ENCODE results near the gene UBTFL1. TPM values are rescaled to one million over a fixed set of nuclear protein-coding genes. Genes with fewer than 3 reads are reported as not detected.

UBTFL1 gene
- total RNA-seq, 2 experiments from 2014 or later = not detected

DNA sequence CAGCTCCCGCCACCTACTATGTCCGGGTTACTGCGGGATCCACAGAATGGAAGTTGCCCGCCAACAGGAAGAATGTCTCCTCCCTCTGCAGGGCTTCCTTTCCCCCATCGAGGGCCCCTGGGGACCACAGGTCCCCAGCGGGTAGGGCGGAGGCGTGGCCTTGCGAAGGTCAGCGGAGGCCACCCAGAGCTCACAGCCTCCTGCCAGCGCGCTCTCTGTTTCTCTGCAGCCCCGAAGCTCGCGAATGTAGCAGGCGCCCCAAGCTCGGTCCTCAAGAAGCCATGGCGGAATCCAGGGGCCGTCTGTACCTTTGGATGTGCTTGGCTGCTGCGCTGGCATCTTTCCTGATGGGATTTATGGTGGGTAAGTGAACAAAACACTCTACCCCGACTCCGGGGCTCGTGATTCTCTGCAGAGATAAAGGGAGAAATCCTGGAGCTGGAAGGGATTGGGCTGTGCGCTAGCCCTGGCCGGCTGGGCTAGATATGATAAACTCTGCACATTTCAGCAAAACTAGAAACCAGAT is 48.8 kb downstream of the UBTFL1 start, which contains the start of gene NAALAD2:
TSS of gene NAALAD2 (plus strand) at position 186 of the 526 bp plus-strand sequence. CDS start at position 282, 96 bp downstream.
- H3K27me3 Mint-ChIP-seq = peaks cover 47% of the 10 kb centered on the region
- POLR2A ChIA-PET = no interaction called here
- CTCF ChIA-PET = no interaction called here

DNA sequence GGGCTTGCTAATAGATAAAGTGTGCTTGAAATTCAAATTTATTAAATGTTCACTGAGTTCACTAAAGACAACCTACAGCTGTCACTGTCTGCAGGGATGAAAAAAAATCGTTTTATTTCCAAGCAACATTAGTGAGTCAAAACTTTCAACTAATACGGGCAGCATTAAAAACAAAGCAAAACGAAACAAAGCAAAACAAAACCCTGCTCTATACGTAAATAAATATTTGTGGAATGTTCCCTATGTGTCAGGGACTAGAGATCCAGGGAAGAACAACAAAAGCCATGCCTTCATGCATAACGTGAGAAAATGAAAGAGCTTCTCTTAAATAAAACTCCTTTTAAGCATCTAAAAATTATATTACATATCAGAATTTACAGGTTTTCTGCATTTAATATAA is 49.3 kb downstream of the UBTFL1 start:
- Mint-ChIP-seq H3K4me1 (peaks cover 11% of the 10 kb centered on the region), H3K27me3 (peaks cover 46% of the 10 kb centered on the region), H3K36me3 (ENCODE audit: low read depth) (peaks cover 2% of the 10 kb centered on the region), H3K9me3 (no peaks in the 10 kb centered on the region), H3K4me3 (peak overlapping the region; percentile 19), H3K27ac (no peak overlapping the region)
- ChIA-PET CTCF (no interaction called here), POLR2A (no interaction called here)
- no peak for DNase-seq

More for the DNA sequence above, 48.8 kb downstream of the UBTFL1 start, which contains the start of gene NAALAD2:
- Mint-ChIP-seq H3K4me3 (peak within 1 kb of the TSS; percentile 19), H3K27ac (no peak within 1 kb of the TSS), H3K36me3 (ENCODE audit: low read depth) (peaks cover 2% of the 10 kb centered on the region), H3K9me3 (no peaks in the 10 kb centered on the region), H3K4me1 (peaks cover 11% of the 10 kb centered on the region)
- no peak for DNase-seq

Other genes starting within 250 kb of the UBTFL1 start
- not detected for gene TRIM64B, start 207.5 kb upstream of the UBTFL1 start, total RNA-seq
- not detected for gene TRIM49D1, start 163.7 kb upstream of the UBTFL1 start, total RNA-seq
- gene TRIM49D2, start 161.9 kb upstream of the UBTFL1 start, total RNA-seq = not detected
- gene TRIM64, start 119.9 kb upstream of the UBTFL1 start, total RNA-seq = not detected
- not detected for gene TRIM49C, start 54.8 kb upstream of the UBTFL1 start, total RNA-seq
- not detected for gene NAALAD2, start 48.7 kb downstream of the UBTFL1 start, total RNA-seq
- 10 to 100 TPM; 47.1 to 50.7 TPM for gene CHORDC1, start 137.1 kb downstream of the UBTFL1 start, total RNA-seq

Data from activated CD4-positive, alpha-beta memory T cell treated with anti-CD3 and anti-CD28 coated beads, Interleukin-2, amount 10 ng/mL, durations not matched to agents 7 days and 5 days (primary cell).